ENCODE data around the gene AFF1.
"Not testable (repeated sequence)": the region's sequence is repeated elsewhere in the genome, so short reads cannot be mapped to it uniquely, and the experiment has no call there.

AFF1 gene

DNA sequence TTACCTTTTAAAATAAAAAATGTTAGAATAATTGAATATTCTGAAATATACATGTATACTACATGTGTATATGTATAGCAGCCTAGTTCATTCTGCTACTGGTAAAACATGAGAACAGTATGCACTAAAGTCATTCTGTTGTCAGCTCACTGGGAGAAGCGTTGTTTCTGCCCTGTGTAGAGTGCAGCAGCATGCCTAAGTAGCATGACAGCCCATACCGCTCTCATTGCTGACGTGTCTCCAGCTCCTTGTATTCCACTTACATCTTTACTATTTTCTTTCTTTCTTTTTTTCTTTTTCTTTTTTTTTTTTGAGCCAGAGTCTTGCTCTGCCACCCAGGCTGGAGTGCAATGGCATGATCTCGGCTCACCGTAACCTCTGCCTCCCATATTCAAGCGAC lies 194.9 kb downstream of the AFF1 start:
- Histone ChIP-seq H3K9ac (ENCODE audit: low read length in 2 of 2) (no peak overlapping the region), H3K4me3 (ENCODE audit: low read length in 2 of 2) (no peak overlapping the region), H3K9me3 (ENCODE audit: control insufficient read depth in 2 of 2, low read length in 2 of 2) (no peaks in the 10 kb centered on the region), H3K4me1 (ENCODE audit: control insufficient read depth, insufficient read depth, low read length) (no peaks in the 10 kb centered on the region), H3K36me3 (ENCODE audit: control insufficient read depth in 2 of 2, insufficient read depth in 2 of 2, low read length in 2 of 2) (peaks cover 65 to 69% of the 10 kb centered on the region in 2 donors), H3K27me3 (ENCODE audit: control insufficient read depth in 1 of 2, insufficient read depth in 2 of 2, low read length in 2 of 2) (no peaks in the 10 kb centered on the region), H3K27ac (ENCODE audit: low read length) (no peak overlapping the region)

DNA sequence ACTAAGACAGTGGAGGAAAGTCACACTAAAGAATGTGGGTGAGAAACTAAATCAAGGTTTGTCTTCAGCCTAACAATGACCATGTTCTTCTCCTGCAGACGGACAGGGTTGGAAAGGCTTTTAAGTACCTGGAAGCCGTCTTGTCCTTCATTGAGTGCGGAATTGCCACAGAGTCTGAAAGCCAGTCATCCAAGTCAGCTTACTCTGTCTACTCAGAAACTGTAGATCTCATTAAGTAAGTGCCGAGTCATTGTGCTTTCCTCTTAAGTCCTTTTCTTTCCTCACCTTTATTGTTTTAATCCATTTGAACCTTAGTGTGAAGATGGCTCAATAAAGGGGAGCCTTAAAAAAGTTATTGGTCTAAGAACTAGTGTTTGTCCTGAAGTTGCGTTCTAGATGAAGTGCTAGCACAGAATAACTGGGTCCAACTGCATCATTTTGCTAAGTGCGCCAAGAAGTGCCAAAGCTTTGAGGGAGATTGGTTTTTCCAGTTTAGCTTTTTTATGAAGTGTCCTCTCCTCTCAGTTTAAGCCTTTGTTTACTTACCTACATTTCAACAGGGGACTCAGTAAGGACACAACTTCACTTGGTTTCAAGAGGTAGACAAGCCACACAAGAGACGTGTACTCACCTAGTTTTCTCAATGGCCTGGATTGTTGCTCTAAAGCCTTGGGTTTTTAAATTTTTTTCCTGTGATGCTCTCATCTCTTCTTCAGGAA lies 196.3 kb downstream of the AFF1 start:
- Histone ChIP-seq H3K27ac (ENCODE audit: low read length) (no peak overlapping the region), H3K4me3 (ENCODE audit: low read length in 2 of 2) (no peak overlapping the region), H3K36me3 (ENCODE audit: control insufficient read depth in 2 of 2, insufficient read depth in 2 of 2, low read length in 2 of 2) (peaks cover 58 to 66% of the 10 kb centered on the region in 2 donors)

DNA sequence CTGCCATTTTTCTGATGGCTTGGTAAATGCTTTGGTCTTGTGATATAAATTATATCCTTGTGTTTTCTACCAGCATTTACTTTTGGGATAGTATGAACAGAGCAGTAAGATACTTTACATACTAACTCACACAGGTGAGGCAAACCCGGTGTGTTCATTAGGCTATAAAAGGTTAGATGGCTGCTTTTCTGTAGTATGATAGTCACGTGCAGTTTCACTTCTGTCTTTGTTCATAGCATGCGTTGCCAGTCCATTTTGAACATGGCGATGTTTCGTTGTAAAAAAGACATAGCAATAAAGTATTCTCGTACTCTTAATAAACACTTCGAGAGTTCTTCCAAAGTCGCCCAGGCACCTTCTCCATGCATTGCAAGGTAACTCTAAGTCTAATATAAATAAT lies 197.2 kb downstream of the AFF1 start:
- H3K36me3 ChIP-seq (ENCODE audit: control insufficient read depth in 2 of 2, insufficient read depth in 2 of 2, low read length in 2 of 2) = peaks cover 58 to 65% of the 10 kb centered on the region in 2 donors
- no peak overlapping the region for H3K4me3 ChIP-seq (ENCODE audit: low read length in 2 of 2)
- H3K27ac ChIP-seq (ENCODE audit: low read length) = no peak overlapping the region
- H3K27me3 ChIP-seq (ENCODE audit: control insufficient read depth in 1 of 2, insufficient read depth in 2 of 2, low read length in 2 of 2) = no peaks in the 10 kb centered on the region
- no peak overlapping the region for H3K9ac ChIP-seq (ENCODE audit: low read length in 2 of 2)
- no peaks in the 10 kb centered on the region for H3K9me3 ChIP-seq (ENCODE audit: control insufficient read depth in 2 of 2, low read length in 2 of 2)
- H3K4me1 ChIP-seq (ENCODE audit: control insufficient read depth, insufficient read depth, low read length) = no peaks in the 10 kb centered on the region

More for the DNA sequence above, 196.3 kb downstream of the AFF1 start:
- Histone ChIP-seq H3K9me3 (ENCODE audit: control insufficient read depth in 2 of 2, low read length in 2 of 2) (no peaks in the 10 kb centered on the region), H3K4me1 (ENCODE audit: control insufficient read depth, insufficient read depth, low read length) (no peaks in the 10 kb centered on the region), H3K9ac (ENCODE audit: low read length in 2 of 2) (no peak overlapping the region), H3K27me3 (ENCODE audit: control insufficient read depth in 1 of 2, insufficient read depth in 2 of 2, low read length in 2 of 2) (no peaks in the 10 kb centered on the region)

DNA sequence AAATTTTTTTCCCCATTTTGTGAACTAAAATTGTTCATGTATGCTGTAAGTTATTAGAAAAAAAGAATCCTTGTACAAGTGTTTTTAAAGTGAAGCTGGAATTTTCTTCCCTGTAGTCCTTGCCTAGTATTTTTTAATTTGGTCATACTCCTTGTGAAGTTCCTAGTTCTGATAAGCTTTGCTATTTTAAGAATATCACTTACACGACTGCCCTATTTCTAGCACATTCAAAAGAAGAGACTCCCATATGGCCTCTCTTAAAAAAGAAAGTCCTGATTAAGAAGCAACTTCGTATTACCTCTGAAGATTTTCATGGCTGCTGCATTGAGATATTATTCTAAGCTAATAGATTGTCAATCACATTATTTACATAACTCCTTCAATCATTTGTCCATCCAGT lies 198.4 kb downstream of the AFF1 start:
- Histone ChIP-seq H3K4me3 (ENCODE audit: low read length in 2 of 2) (no peak overlapping the region), H3K27ac (ENCODE audit: low read length) (no peak overlapping the region), H3K9ac (ENCODE audit: low read length in 2 of 2) (no peak overlapping the region)

DNA sequence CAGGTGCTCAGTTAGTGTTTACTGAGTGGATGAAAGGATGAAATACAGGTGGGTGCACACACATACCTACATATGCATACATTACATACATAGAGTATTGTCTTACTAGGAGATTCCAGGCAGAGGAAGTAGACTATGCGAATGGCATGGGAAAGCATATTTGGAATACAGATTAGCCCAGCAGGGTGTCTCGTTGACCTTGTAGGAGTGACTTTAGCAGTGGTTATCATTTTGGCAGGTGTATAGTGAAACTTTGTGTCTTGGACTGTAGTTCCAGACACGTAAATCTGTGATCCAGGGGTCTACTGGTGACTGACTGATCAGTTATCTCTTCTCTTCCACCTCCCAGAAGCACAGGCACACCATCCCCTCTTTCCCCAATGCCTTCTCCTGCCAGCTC lies 199.3 kb downstream of the AFF1 start:
- H3K36me3 ChIP-seq (ENCODE audit: control insufficient read depth in 2 of 2, insufficient read depth in 2 of 2, low read length in 2 of 2) = peaks cover 48 to 52% of the 10 kb centered on the region in 2 donors

More for the DNA sequence above, 198.4 kb downstream of the AFF1 start:
- Histone ChIP-seq H3K27me3 (ENCODE audit: control insufficient read depth in 1 of 2, insufficient read depth in 2 of 2, low read length in 2 of 2) (no peaks in the 10 kb centered on the region), H3K36me3 (ENCODE audit: control insufficient read depth in 2 of 2, insufficient read depth in 2 of 2, low read length in 2 of 2) (peaks cover 56 to 61% of the 10 kb centered on the region in 2 donors), H3K9me3 (ENCODE audit: control insufficient read depth in 2 of 2, low read length in 2 of 2) (no peaks in the 10 kb centered on the region), H3K4me1 (ENCODE audit: control insufficient read depth, insufficient read depth, low read length) (no peaks in the 10 kb centered on the region)

DNA sequence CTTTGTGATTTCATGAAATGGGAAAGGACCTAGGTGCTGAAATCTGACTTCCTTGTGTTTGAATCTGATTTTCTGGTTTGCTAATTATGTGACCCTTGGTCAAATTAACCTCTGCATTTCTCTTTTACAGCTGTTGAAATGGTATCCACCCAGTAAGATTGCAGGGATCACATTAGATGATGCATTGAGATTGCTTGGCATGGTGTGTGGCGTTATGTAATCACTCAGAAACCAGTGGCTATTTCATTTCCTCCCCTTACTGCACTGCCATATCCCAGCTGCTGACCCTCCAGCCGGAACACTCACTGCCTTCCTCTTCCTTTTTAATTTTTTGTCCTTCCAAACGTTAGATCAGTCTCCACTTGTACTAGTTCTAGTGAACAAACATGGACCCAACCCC lies 206.6 kb downstream of the AFF1 start:
- Histone ChIP-seq H3K9ac (ENCODE audit: low read length in 2 of 2) (no peak overlapping the region), H3K9me3 (ENCODE audit: control insufficient read depth in 2 of 2, low read length in 2 of 2) (no peaks in the 10 kb centered on the region), H3K36me3 (ENCODE audit: control insufficient read depth in 2 of 2, insufficient read depth in 2 of 2, low read length in 2 of 2) (peaks cover 16 to 23% of the 10 kb centered on the region in 2 donors), H3K27me3 (ENCODE audit: control insufficient read depth in 1 of 2, insufficient read depth in 2 of 2, low read length in 2 of 2) (no peaks in the 10 kb centered on the region), H3K4me3 (ENCODE audit: low read length in 2 of 2) (no peak overlapping the region), H3K4me1 (ENCODE audit: control insufficient read depth, insufficient read depth, low read length) (no peaks in the 10 kb centered on the region), H3K27ac (ENCODE audit: low read length) (no peak overlapping the region)

More for the DNA sequence above, 199.3 kb downstream of the AFF1 start:
- no peaks in the 10 kb centered on the region for H3K27me3 ChIP-seq (ENCODE audit: control insufficient read depth in 1 of 2, insufficient read depth in 2 of 2, low read length in 2 of 2)
- no peak overlapping the region for H3K4me3 ChIP-seq (ENCODE audit: low read length in 2 of 2)
- no peaks in the 10 kb centered on the region for H3K4me1 ChIP-seq (ENCODE audit: control insufficient read depth, insufficient read depth, low read length)
- no peak overlapping the region for H3K9ac ChIP-seq (ENCODE audit: low read length in 2 of 2)
- H3K9me3 ChIP-seq (ENCODE audit: control insufficient read depth in 2 of 2, low read length in 2 of 2) = no peaks in the 10 kb centered on the region
- no peak overlapping the region for H3K27ac ChIP-seq (ENCODE audit: low read length)

DNA sequence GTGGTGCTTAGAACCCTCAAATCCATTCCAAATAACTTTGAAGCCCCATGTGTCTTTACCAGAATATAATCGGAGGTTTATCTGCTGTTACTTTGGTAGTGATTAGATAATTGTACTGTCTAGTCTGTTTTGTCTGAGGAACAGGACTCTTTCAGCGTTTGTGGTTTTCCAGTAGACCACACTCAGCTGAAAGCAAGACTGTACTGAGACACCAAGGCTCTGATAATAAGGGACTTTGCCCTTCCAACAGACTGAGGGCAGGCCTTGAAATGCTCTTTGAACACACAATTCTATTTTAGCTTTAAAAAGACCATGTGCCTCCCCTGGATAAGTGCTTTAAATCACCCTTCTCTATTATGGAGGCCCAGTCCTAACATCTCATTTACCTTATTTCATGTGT lies 209.5 kb downstream of the AFF1 start:
- no peaks in the 10 kb centered on the region for H3K9me3 ChIP-seq (ENCODE audit: control insufficient read depth in 2 of 2, low read length in 2 of 2)
- no peak overlapping the region for H3K27ac ChIP-seq (ENCODE audit: low read length)
- H3K36me3 ChIP-seq (ENCODE audit: control insufficient read depth in 2 of 2, insufficient read depth in 2 of 2, low read length in 2 of 2) = peaks cover 7 to 15% of the 10 kb centered on the region in 2 donors
- no peak overlapping the region for H3K4me3 ChIP-seq (ENCODE audit: low read length in 2 of 2)
- H3K4me1 ChIP-seq (ENCODE audit: control insufficient read depth, insufficient read depth, low read length) = no peaks in the 10 kb centered on the region
- H3K9ac ChIP-seq (ENCODE audit: low read length in 2 of 2) = no peak overlapping the region
- H3K27me3 ChIP-seq (ENCODE audit: control insufficient read depth in 1 of 2, insufficient read depth in 2 of 2, low read length in 2 of 2) = no peaks in the 10 kb centered on the region

DNA sequence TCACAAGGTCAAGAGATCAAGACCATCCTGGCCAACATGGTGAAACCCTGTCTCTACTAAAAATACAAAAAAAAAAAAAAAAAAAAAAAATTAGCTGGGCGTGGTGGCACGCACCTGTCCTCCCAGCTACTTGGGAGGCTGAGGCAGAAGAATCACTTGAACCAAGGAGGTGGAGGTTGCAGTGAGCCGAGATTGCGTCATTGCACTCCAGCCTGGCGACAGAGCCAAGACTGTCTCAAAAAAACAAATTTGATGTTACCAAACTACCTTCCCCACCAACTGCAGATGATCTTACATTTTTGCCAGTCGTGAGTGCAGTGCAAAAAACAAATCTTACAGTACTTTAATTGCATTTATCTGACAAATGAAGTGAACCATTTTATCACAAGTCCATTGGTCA lies 211.1 kb downstream of the AFF1 start:
- H3K4me3 ChIP-seq (ENCODE audit: low read length in 2 of 2); H3K27ac ChIP-seq (ENCODE audit: low read length); H3K27me3 ChIP-seq (ENCODE audit: control insufficient read depth in 1 of 2, insufficient read depth in 2 of 2, low read length in 2 of 2); H3K9ac ChIP-seq (ENCODE audit: low read length in 2 of 2); H3K9me3 ChIP-seq (ENCODE audit: control insufficient read depth in 2 of 2, low read length in 2 of 2); H3K4me1 ChIP-seq (ENCODE audit: control insufficient read depth, insufficient read depth, low read length): not testable (repeated sequence)
- peaks cover 3 to 15% of the 10 kb centered on the region in 2 donors for H3K36me3 ChIP-seq (ENCODE audit: control insufficient read depth in 2 of 2, insufficient read depth in 2 of 2, low read length in 2 of 2)

DNA sequence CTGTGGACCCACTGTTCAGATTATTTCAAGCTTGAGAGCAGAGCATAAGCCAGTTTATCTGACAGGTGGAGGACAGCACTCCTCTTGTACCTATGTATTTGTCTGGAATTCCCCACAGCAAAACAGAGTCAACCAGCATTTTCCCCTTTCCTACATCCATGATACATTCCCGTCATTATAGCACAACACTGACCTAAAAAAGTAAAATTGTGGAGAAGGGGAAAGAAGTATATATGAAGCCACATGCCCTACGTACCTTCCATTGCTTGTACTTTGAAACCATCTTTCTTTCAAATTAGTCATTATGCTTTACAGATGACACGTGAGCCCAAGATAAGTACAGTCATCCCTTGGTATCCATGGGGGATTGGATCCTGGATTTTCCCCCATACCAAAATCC lies 212.3 kb downstream of the AFF1 start:
- H3K4me3 ChIP-seq (ENCODE audit: low read length in 2 of 2) = no peak overlapping the region
- H3K9ac ChIP-seq (ENCODE audit: low read length in 2 of 2) = no peak overlapping the region
- no peaks in the 10 kb centered on the region for H3K27me3 ChIP-seq (ENCODE audit: control insufficient read depth in 1 of 2, insufficient read depth in 2 of 2, low read length in 2 of 2)
- no peaks in the 10 kb centered on the region for H3K4me1 ChIP-seq (ENCODE audit: control insufficient read depth, insufficient read depth, low read length)
- peaks cover 0 to 7% of the 10 kb centered on the region in 2 donors for H3K36me3 ChIP-seq (ENCODE audit: control insufficient read depth in 2 of 2, insufficient read depth in 2 of 2, low read length in 2 of 2)
- H3K9me3 ChIP-seq (ENCODE audit: control insufficient read depth in 2 of 2, low read length in 2 of 2) = no peaks in the 10 kb centered on the region
- H3K27ac ChIP-seq (ENCODE audit: low read length) = no peak overlapping the region

DNA sequence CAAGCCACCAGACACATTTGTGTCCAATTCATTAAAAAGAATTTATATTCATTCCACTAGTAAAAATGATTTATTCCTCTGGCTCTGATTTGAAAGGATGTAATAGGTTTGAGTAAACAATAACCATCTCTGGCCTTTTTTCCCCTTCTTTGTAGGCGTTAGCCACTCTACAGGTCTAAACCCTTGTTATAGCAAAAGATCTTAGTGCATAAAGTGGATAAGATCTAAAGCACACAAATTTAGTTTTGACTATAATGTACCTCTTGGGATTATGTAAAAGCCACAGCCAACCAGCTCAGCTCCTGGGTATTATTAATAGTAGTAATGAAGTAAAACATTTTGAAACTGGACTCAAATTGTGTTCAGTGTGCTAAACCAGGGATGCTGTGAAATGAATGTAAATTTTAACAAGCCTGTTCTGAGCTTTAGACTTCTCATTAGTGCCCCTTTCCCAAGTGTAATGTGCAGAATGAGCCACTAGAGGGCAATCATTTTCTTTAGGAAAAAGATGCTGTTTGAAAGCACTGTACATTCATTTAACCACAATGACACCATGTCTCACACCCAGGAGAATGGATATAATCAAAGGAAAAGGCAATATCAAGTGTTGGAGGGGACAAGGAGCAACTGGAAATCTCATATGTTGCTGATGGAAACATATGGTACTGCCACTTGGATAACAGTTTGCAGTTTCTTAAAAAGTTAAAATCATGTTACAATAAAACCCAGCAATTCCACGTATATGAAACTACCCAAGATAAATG lies 215.9 kb downstream of the AFF1 start:
- H3K36me3 ChIP-seq (ENCODE audit: control insufficient read depth in 2 of 2, insufficient read depth in 2 of 2, low read length in 2 of 2) = no peaks in the 10 kb centered on the region
- H3K4me3 ChIP-seq (ENCODE audit: low read length in 2 of 2) = no peak overlapping the region
- H3K4me1 ChIP-seq (ENCODE audit: control insufficient read depth, insufficient read depth, low read length) = no peaks in the 10 kb centered on the region
- H3K27me3 ChIP-seq (ENCODE audit: control insufficient read depth in 1 of 2, insufficient read depth in 2 of 2, low read length in 2 of 2) = no peaks in the 10 kb centered on the region
- H3K9me3 ChIP-seq (ENCODE audit: control insufficient read depth in 2 of 2, low read length in 2 of 2) = no peaks in the 10 kb centered on the region
- no peak overlapping the region for H3K27ac ChIP-seq (ENCODE audit: low read length)
- H3K9ac ChIP-seq (ENCODE audit: low read length in 2 of 2) = no peak overlapping the region

DNA sequence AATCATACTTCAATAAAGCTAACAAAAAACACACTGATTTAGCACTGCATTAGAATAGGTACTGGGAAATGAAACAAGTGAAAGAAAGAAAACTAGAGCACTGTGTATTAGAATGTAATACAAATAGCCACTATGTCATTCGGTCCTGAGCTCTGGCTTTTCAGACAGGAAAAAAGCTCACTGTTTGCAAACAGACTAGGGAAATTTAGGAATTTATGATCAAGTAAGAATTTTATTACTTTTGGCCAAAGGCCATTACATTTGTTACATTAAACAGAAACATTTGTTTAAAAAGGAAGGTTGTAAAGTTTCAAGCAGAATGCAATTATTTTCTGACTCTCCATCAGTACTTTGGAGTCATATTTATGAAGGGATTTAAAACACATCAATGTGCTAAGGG lies 216.9 kb downstream of the AFF1 start:
- Histone ChIP-seq H3K4me3 (ENCODE audit: low read length in 2 of 2) (no peak overlapping the region), H3K9me3 (ENCODE audit: control insufficient read depth in 2 of 2, low read length in 2 of 2) (no peaks in the 10 kb centered on the region), H3K9ac (ENCODE audit: low read length in 2 of 2) (no peak overlapping the region), H3K27ac (ENCODE audit: low read length) (no peak overlapping the region), H3K36me3 (ENCODE audit: control insufficient read depth in 2 of 2, insufficient read depth in 2 of 2, low read length in 2 of 2) (no peaks in the 10 kb centered on the region), H3K27me3 (ENCODE audit: control insufficient read depth in 1 of 2, insufficient read depth in 2 of 2, low read length in 2 of 2) (no peaks in the 10 kb centered on the region), H3K4me1 (ENCODE audit: control insufficient read depth, insufficient read depth, low read length) (no peaks in the 10 kb centered on the region)
